ENCODE measurements around the gene UBE2U.

GRCh38 chr1:64312431-64312830 lies 109.0 kb downstream of the UBE2U start:
- TF ChIP-seq EP300 (IDR thresholded peaks at IDR 0.05) (no peak), CTCF (IDR thresholded peaks at IDR 0.05) (no peak)
